AG04450 (cell line): Measurements from ENCODE around the gene CENPX. TPM values are rescaled to one million over a fixed set of nuclear protein-coding genes. Genes with fewer than 3 reads are reported as not detected.

Experiments used
- CTCF ChIA-PET: fragments of 300-600, 350-600 bp; formaldehyde crosslinking; extraction: SDS; loops from one replicate; lab custom pipeline; 2022; ENCODE audit warnings: antibody characterized with exemption, inconsistent platforms; lab: Charles Lee
- POLR2A ChIA-PET: fragments of 350-600 bp; formaldehyde crosslinking; extraction: SDS; loops from one replicate; lab custom pipeline; 2021; ENCODE audit warnings: antibody characterized with exemption, inconsistent platforms; lab: Yijun Ruan, JAX
- DNase-seq: peaks from one replicate; pipeline ENCODE4 v3.0.0-alpha.2; 2011; ENCODE audit warnings: low read depth, low spot score
- H3K27ac ChIP-seq: one replicate; pipeline ENCODE4 v1.5.1; 2012; ENCODE audit warnings: low read depth, low read length, control low read depth
- H3K27me3 ChIP-seq: one replicate; pipeline ENCODE4 v1.6.0; 2012; ENCODE audit warnings: low read length; ENCODE audit not compliant: control insufficient read depth, insufficient read depth
- H3K4me3 ChIP-seq: 2 replicates; pipeline ENCODE4 v1.5.1; 2011; ENCODE audit warnings: mild to moderate bottlenecking, low read depth, low read length, control low read depth
- H3K9me3 ChIP-seq: 2 replicates; pipeline ENCODE4 v1.5.1; 2012; ENCODE audit warnings: low read length; ENCODE audit not compliant: control insufficient read depth, insufficient read depth
- polyA plus RNA-seq: library from polyadenylated mRNA; depleted of rRNA; stranded (reverse); fragments of >200 nt; gene quantifications from 2 replicates; pipeline ENCODE4 v1.2.3, GENCODE V29; 2011
- TF ChIP-seq, protein P1 (sequence below): IDR thresholded peaks from 2 replicates; pipeline ENCODE4 v1.5.1; 2011; ENCODE audit warnings: low read depth, low read length, control low read depth, inconsistent platforms

The CENPX gene
- polyA plus RNA-seq, 1 experiment: 32.5 TPM

DNA sequence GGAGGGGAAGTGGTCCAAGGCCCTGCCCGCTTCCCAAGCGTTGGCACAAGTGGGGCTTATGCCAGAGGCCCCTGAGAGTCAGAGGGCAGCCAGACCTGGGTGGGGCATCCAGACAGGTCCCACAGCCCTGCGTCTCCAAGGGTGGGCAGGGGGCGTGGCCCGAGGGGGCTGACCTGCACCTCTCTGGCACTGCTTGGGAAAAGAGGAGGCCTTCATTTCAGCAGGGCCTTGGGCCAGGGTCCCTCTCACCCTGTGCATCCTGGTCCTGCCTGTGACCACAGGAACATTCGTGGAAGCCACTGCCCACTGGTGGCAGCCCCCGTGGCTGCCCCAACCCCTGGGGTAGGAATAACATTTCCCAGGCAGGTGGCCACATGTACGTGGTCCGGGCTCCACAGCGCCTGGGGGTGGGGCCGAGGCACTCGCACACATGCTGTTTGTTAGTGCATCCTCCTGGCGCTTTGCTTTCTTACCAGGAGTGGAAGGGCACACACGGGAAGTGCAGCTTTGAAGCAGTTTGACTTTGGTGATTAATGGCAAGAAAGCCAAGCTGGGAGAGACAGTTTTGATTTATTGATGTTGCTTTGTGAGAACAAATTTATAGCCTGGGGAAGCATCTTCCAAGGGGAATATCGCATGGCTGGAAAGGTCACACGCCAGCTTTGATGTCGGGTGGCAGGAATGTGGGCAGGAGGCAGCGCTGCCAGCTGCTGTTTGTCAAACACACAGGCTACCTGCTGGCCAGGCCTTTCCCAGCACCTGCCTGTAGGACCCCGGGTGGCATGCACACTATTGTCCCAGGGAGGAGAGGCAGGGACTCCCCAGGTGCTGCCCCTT, 4.3 kb downstream of the CENPX start:
- H3K4me3 ChIP-seq: no peak overlapping the region
- H3K27me3 ChIP-seq: no peaks in the 10 kb centered on the region
- no peaks in the 10 kb centered on the region; the same call in 1 of the 2 replicates for H3K9me3 ChIP-seq
- H3K27ac ChIP-seq: no peak overlapping the region
- ChIA-PET CTCF (interaction anchor here (4.5 kb wide), 1 partner anchor 59 kb away, joined by 34 read pairs; no protein-coding TSS in a partner anchor), POLR2A (no interaction called here)
- DNase-seq: no peak
- TF ChIP-seq, protein P1, sequence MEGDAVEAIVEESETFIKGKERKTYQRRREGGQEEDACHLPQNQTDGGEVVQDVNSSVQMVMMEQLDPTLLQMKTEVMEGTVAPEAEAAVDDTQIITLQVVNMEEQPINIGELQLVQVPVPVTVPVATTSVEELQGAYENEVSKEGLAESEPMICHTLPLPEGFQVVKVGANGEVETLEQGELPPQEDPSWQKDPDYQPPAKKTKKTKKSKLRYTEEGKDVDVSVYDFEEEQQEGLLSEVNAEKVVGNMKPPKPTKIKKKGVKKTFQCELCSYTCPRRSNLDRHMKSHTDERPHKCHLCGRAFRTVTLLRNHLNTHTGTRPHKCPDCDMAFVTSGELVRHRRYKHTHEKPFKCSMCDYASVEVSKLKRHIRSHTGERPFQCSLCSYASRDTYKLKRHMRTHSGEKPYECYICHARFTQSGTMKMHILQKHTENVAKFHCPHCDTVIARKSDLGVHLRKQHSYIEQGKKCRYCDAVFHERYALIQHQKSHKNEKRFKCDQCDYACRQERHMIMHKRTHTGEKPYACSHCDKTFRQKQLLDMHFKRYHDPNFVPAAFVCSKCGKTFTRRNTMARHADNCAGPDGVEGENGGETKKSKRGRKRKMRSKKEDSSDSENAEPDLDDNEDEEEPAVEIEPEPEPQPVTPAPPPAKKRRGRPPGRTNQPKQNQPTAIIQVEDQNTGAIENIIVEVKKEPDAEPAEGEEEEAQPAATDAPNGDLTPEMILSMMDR: no peak

GRCh38 chr17:82017612-82018151, 5.0 kb downstream of the CENPX start:
- ChIA-PET CTCF (no interaction called here), POLR2A (no interaction called here)
- no peak for DNase-seq
- Histone ChIP-seq H3K27me3 (no peaks in the 10 kb centered on the region), H3K4me3 (no peak overlapping the region), H3K27ac (no peak overlapping the region), H3K9me3 (no peaks in the 10 kb centered on the region; the same call in 1 of the 2 replicates)
- TF ChIP-seq, protein P1: no peak

GRCh38 chr17:82016875-82017459, 5.7 kb downstream of the CENPX start:
- ChIA-PET CTCF (no interaction called here), POLR2A (interaction anchor here (0.7 kb wide), 1 partner anchor 38 kb away, joined by 4 read pairs; no protein-coding TSS in a partner anchor)
- H3K27me3 ChIP-seq: no peaks in the 10 kb centered on the region
- no peak for DNase-seq
- no peak overlapping the region for H3K4me3 ChIP-seq
- TF ChIP-seq, protein P1: no peak
- no peak overlapping the region for H3K27ac ChIP-seq
- H3K9me3 ChIP-seq: no peaks in the 10 kb centered on the region; the same call in 1 of the 2 replicates

DNA sequence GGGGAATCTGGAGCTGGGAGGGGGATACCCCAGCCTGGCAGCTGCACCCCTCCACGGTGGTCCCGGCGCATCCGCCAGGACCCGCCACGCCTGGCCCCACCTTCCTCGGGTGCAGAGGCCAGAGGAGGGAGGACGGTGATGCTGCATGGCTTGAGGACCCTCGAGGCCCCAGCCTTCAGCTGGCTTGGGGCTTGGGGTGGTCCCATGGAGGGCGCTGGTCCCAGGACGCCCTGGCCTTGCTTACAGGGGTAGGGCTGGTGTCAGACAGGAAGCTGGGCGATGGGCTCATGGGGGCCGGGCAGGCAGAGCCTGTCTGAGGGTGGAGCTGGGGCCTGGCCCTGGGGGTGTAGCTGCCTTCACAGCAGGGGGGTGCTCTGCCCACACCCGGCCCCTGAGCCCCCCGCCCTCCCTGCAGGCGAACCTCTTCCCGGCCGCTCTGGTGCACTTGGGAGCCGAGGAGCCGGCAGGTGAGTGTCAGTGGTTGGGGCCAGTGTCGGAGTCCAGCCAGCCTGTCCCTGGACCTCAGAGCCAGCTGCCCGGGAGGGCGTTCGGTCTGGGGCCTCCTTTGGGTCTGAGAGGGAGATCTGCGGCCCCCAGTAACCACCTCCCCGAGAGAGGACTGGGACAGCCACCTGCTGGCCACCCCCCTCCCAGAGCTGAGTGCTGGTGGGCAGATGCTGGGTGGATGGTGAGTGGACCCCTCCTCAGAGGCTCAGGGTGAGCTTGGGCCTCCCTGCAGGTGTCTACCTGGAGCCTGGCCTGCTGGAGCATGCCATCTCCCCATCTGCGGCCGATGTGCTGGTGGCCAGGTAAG, 6.4 kb downstream of the CENPX start:
- no peaks in the 10 kb centered on the region for H3K27me3 ChIP-seq
- TF ChIP-seq, protein P1: no peak
- no peak for DNase-seq
- H3K9me3 ChIP-seq: no peaks in the 10 kb centered on the region; the same call in 1 of the 2 replicates
- no peak overlapping the region for H3K4me3 ChIP-seq
- H3K27ac ChIP-seq: no peak overlapping the region
- POLR2A ChIA-PET: interaction anchor here (0.7 kb wide), 1 partner anchor 37 kb away, joined by 4 read pairs; no protein-coding TSS in a partner anchor
- CTCF ChIA-PET: no interaction called here
